GM18909 (cell line): ENCODE results near the gene ZCCHC7.
"Not testable (repeated sequence)": the region's sequence is repeated elsewhere in the genome, so short reads cannot be mapped to it uniquely, and the experiment has no call there.

Experiments
- ATAC-seq: cut with Tn5 transposase; IDR thresholded peaks from one replicate; pipeline ENCODE4 v1.9.1; 2021; ENCODE audit warnings: mild to moderate bottlenecking; ENCODE audit not compliant: unreplicated experiment, poor library complexity

ZCCHC7 gene

DNA sequence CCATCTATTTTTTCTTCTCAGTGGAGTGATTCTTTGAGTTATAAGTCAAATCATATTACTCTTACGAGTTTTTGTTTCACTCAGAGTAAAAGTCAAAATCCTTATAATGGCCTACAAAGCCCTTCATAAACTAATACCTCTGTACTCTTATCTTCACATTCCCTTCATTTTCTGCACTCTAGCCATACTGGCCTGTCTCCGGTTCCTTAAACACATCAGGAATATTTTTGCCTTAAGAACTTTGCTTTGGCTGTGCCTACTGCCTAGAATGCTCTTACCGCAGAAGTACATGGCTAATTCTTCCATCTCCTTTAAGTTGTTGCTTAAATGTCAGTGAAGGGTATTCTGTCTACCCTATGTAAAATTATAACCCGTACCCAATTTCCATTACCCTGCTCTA, 169.3 kb downstream of the ZCCHC7 start:
- no peak for ATAC-seq

DNA sequence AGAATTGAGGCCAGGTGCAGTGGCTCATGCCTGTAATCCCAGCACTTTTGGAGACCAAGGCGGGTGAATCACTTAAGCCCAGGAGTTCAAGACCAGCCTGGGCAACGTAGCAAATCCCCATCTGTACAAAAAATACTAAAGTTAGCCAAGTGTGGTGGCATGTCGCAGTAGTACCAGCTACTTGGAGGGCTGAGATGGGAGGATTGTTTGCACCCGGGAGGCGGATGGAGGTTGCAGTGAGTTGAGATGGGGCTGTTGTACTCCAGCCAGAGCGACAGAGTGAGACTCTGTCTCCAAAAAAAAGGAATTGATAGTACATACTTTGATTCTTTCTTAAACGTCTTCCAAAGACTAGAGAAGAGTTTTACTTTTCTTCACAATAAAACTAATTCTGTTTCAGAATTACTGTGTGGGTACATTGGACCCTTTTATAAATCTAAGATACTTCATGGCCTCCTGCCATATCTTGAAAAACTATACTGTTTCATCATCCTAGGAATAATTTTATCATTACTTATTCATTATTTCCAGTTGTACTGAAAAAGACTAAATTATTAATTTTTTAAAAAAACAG, 170.1 kb downstream of the ZCCHC7 start:
- ATAC-seq = no peak

DNA sequence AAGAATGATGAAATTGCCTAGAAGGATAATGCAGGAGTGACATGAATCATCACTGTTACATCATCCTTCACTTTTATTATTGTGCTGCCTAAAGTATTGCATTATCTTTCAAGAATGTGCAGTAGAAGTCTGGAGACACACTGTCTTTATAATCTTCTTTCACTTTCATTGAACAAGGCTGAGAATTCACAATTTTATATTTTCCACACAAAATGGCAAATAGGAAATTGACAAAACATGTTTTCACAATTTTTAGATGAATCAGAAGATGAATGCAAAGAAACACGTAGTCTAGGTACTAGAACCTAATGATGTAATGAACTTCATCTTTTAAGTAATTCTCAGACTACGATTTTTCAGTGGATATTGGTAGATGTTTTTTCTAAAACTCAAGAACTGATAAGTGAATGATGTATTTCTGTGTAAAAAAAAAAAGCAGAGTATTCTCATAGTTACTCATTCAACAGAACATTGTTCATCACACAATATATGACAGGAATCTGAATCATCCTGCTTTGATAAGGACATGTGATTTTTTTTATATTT, 170.6 kb downstream of the ZCCHC7 start:
- peak; percentile 30 for ATAC-seq

- not testable (repeated sequence) for ATAC-seq
Observed at GRCh38 chr9:37291612-37292238, 171.4 kb downstream of the ZCCHC7 start.

DNA sequence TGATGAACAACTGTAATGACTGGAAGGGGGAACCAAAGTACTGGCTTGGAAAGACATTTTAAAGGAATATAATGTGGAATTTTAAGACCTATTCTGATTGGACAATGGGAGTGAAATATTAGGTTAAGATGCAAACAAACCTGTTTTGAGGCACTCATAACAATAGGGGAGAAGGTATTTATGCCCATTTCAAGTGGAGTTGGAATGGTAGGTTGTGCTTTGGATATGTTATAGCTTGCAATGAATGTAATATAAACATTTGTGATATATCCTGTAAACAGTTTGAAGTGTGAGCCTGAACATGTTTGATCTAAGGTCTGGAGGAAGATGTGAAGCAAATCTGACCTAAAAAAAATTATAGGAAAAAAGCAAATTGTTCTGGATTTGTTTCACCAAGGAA, 172.5 kb downstream of the ZCCHC7 start:
- ATAC-seq = no peak

DNA sequence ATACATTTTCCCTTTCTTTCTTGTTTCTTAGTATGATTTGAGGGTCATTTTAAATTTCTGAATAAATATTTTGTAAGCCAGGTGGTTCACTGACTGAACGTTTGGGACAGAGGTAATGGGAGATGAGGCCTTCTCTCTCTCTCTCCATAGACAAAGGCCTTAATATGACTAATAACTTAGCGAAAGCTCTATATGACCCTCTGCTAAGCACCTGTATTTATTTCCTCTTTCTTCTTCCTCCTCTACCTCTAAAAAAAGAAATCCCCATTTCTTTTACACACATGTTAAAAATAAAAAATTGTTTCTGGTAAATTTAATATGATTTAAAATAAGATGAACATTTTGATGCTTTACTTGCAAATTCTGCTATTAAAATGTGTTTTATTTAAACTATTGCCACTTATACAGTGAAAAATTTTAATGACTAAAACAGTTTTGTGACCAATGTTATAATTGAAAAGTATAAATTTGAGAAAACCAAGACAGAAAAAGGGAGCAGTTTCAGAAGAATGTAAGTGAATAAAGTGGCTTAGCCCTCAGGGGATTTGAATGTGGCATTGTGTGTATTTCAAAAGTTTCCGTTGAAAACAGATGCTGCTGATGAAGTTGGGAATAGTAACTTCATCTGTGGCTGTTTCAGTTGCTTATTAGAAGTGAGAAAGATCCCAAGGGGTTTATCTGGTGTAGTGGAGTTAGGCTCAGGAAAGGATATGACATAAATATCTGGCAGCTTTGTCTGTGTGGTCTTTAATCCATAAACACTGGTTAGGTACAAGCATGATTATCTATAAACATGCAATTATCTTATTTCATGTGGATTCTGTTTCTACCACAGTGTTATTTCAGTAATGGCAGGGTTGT, 173.5 kb downstream of the ZCCHC7 start:
- peak; percentile 75 for ATAC-seq

DNA sequence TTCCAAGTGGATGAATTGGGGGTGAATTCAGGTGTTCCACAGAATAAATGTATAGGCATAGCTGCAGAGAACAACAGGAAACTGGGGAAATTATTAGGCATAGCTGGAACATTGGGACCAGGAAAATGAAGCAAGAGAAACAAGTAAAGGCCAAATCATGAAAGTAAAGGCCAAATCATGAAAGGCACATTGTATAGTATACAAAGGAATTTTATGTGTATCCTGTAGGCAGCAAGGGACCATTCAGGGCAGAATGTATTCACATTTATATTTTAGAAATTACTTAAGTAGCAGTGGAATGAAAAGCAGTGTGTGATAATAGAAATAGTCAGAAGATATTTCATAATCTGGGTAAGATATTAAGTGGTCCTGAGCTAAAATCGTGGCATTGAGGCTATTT, 174.8 kb downstream of the ZCCHC7 start:
- ATAC-seq = no peak

- ATAC-seq = no peak
Observed at GRCh38 chr9:37295796-37296195, 175.4 kb downstream of the ZCCHC7 start.

DNA sequence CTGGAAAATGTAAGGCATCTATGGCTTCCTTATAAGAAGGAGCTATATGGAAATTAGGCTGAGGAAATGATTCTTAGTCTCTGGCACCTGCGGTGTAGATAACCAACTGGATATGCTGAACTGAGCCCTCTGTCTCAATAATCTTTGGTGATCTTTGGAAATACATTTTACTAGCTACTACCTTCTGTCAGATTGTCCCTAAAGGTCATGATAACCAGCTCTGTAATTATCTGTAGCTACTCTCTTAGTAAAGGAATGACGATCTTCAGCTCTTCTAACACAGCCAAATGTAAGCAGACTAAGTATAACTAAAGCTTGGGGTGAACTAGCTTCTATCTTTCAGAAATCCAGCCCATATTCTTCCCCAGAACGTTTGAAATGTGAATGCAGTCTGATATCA, 177.2 kb downstream of the ZCCHC7 start:
- no peak for ATAC-seq

DNA sequence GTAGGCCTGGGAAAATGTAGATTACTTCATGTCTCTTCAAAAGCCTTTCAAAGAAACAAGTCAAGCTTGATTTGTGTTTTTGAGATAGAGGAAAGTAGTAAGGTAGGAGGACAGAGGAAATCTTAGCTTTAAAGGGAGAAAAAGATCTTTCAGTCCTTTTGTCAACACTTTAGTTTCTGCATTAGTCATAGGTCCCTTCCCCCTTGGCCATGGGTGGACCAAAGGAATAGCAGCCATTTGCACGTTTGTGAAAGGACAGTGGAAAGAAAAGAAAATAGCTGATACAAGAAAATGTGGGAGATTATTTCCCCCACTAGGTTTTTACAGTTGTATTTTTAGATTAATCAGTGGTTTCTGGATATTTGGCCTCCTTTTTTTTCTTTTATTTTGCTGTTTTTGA, 180.2 kb downstream of the ZCCHC7 start:
- peak; percentile 47 for ATAC-seq

DNA sequence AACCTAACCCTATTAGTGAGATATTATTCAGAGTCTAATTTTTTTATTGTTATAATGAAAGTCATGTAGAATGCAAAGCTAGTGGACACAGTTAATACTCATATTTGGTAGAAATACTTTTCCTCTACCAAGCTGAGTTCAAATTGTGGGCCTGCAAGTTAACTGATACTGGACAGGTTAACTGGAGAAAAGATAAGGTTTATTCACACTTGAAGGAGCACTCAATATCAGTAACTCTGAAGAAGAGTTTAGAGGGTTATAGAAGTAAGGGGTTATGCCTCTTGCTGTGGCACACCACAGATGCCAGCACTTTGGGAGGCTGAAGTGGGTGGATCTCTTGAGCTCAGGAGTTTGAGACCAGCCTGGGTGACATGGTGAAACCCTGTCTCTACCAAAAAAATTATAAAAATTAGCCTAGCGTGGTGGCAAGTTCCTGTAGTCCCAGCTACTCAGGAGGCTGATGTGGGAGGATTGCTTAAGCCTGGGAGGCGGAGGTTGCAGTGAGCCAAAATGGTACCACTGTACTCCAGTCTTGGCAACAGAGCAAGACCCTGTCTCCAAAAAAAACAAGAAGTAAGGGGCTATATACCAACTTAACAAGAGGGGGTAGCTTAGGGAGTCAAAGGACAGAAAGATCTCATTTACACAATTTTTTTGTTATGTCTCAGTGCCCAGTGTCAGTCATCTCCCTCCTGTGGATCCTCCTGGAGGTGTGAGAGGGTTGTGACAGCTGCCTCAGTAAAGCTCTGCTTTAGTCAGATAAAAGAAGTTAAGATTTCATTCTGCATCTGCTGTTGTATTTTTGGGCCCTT, 180.9 kb downstream of the ZCCHC7 start:
- ATAC-seq = no peak

- no peak for ATAC-seq
Observed at GRCh38 chr9:37301854-37302172, 181.4 kb downstream of the ZCCHC7 start.

- peak; percentile 83 for ATAC-seq
Observed at GRCh38 chr9:37302277-37302676, 181.9 kb downstream of the ZCCHC7 start.

DNA sequence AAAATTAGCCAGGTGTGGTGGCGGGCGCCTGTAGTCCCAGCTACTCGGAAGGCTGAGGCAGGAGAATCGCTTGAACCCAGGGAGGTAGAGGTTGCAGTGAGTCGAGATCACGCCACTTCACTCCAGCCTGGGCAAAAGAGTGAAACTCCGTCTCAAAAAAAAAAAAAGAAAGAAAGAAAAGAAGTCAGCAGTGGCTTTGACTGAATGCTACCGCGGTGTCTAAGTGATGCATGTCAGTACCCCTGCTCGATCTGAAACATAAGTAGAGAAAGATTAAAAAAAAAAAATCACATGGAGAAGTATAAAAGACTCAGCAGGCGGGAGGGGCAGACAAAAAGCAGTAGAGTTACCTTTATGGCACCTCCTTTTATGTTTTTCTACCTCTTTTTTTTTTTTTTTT, 182.9 kb downstream of the ZCCHC7 start:
- not testable (repeated sequence) for ATAC-seq

DNA sequence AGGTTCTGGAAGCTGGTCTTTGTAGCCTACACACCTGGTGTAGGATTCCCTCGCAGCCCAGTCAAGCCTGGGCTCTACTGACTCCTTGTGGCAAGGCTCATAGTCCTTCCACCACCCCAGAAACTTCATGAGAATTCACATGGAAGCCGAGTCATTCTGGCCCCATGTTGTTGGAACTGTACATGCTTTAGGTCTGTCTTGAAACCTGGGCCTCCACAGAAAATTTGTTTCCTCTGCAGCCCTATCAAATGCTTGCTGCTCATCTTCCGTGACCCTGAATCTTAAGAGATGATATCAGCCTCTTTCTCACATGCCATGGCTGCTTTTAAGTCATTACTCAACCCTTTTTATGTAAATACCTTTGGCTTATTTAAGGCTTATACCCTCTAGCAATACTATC, 188.8 kb downstream of the ZCCHC7 start:
- ATAC-seq = peak; percentile 51

DNA sequence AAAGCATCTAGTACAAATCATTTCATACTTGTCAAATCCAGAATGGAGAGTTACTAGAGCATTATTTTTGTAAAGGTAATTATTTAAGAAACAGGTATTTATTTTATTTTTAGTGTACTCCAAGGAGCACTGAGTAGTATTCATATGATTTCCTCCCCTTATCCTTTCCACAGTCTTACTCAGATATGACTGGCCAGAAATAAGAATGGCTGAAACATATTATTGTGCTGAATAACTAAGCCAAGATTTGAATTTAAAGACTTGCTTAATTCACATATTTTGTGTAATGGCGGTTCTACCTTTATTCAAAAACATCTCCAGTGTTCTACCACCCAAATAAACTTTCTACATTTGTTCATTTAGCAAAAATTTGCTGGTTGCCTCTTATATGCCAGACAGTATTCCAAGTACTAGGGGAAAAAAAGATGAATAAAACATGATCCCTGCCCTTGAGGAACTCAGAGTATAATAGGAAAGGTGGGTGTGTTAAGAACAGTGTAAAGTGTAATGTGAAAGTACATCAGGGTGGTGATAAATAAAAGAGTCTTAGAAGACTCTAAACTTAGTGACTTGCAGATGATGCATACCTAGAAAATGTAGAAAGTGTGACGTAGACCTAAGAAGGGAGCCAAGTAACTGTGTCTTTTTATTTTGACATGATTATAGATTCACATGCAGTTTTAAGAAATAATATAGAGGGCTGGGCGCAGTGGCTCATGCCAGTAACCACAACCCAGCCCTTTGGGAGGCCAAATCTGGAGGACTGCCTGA, 191.7 kb downstream of the ZCCHC7 start:
- ATAC-seq = no peak

- ATAC-seq = peak; percentile 69
Observed at GRCh38 chr9:37324261-37324683, 203.9 kb downstream of the ZCCHC7 start.

- ATAC-seq = peak; percentile 32
Observed at GRCh38 chr9:37324691-37325490, 204.5 kb downstream of the ZCCHC7 start.

DNA sequence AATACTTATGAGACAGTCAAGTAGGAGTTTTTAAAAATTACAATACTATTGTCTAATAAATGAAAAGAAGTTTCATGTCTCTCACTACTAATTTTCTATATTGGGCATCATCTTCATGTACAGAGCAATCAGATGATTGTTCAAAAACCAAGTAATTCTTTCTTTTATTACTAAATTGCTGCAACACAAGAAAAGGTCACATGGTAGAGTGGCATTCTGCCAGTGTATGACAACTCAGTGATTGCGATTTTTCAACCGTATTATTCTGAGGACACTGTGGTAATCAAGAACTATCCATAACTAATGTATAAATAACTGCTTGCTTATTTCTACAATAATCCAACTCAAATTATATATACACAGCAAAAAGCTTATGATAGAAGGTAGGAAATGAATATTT, 205.4 kb downstream of the ZCCHC7 start:
- ATAC-seq = no peak
